Left cardiac atrium (tissue), 4 donors: ENCODE results near the gene RWDD4. TPM values are rescaled to one million over a fixed set of nuclear protein-coding genes. Genes with fewer than 3 reads are reported as not detected.

Experiments
- ATAC-seq, 2 donors: fragments of 200-7000 bp; cut with Tn5 transposase; one replicate each; pipeline ENCODE4 v1.9.1; 2020; ENCODE audit warnings: mild to moderate bottlenecking in 2 of 2, moderate library complexity in 2 of 2
- DNase-seq: peaks from one replicate; pipeline ENCODE4 v3.0.0-alpha.2; 2020
- intact Hi-C, 2 donors: fragments of 100-400 bp; cut with DNase I; formaldehyde crosslinking; loops; one replicate each; pipeline versions ENCODE4 v1.14.1 to v1.15.1; 2022 to 2023
- total RNA-seq, 2 donors: library from RNA; stranded (reverse); fragmentation: NEBNext Ultra II Directional; extraction: Animal tissue kit (Norgen Biotek cat#: 25700); gene quantifications; one replicate each; pipeline ENCODE4 v1.2.1, GENCODE V29; 2021
- donor health status: DM: no; HTN: yes; CAD: no.
- donor health status: DM: no; HTN: yes; CAD: no; lungs with severe emphysema.
- donor health status: DM: yes; HTN: yes; CAD: no.
- donor health status: Dilated cardiomyopathy.

The RWDD4 gene
- total RNA-seq, 2 donors from 2014 or later: 14.7 to 16.6 TPM

DNA sequence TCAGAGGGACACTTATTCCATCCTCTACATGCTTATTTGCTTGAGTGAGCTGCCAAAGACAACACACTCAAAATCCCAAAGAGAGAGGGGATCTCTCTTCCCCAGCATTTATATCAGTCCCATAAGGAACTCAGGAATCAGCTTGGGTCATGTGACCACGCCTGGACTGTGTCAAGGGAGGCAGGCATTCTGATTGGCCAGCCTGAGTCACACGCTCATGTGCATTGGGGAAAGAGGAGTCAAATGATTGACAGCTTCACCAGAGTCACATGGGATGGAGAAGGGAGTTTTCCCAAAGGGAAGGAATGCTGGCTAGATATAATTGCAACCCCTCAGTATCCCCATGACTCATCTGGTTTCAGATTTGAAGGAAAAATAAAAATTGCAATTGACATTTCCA is 49.0 kb downstream of the RWDD4 start:
- ATAC-seq (peak; percentile 38 to 57), DNase-seq (no peak)
- intact Hi-C loops: no loop called here

DNA sequence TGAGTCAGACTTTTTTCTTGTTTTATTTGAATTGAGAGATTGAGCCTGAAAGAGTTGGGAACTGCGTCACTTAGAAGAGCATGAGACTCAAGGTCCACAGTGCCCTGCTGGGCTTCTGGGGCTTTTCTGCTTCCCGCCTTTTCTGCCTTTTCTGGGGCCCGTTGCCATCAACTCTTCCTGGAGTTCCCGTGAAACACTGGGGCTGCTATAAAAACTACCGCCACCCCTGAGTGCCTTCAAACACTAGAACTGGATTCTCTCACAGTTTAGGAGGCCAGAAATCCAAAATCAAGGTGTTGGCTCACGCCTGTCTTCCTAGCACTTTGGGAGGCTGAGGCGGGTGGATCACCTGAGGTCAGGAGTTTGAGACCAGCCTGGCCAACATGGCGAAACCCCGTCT is 49.8 kb downstream of the RWDD4 start:
- no peak for ATAC-seq
- intact Hi-C loops: no loop called here
- DNase-seq: no peak

DNA sequence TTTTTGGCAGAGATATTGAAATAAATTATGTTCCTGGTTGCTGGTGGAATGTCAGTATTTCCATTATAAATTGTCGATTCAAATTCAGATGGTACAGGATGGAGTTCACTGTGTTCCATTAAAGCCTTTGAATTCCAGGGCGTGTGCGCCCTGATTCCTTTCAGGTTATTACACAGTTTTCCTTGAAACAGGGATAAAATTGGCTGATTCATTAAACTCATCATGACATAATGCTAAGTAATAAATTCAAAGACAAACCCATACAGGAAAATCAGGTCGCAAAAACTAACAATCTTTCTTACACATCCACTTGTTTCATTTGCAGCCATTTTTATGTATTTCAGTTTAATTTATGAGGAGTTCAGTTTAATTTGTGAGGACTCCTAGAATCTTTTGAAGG is 51.1 kb downstream of the RWDD4 start:
- no peak for DNase-seq
- ATAC-seq: no peak
- intact Hi-C loops: no loop called here

GRCh38 chr4:183602557-183603027 is 56.4 kb downstream of the RWDD4 start:
- DNase-seq (no peak), ATAC-seq (no peak)
- intact Hi-C loops: loop anchor here in 1 of 2 donors (2.0 kb wide), 1 partner anchor 130 kb away; no protein-coding TSS in a partner anchor

GRCh38 chr4:183601381-183601780 is 57.6 kb downstream of the RWDD4 start:
- ATAC-seq (no peak), DNase-seq (no peak)
- intact Hi-C loops: no loop called here

DNA sequence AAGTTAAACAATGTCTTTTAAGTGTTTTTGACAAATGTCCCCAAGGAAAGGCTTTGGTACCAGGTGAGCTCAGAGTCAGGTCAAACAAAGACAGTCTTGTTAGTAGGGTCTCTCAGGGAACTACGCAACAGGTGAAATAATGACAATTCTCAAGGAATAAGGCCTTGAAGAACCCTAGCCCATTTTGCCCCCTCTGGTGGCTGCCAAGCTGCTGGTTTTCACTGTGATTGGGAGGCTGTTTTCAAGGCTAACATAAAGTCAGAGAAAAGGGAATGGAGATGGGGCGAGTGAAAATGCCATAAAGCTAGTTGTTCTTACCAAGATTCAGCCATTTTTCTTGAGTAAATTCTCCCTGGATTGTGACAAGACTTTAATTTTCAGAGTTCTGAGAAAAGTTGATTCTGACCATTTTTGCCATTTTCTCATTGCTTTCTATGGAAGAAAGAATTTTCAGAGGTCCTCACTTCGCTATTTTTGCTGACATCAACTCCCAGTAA is 58.7 kb downstream of the RWDD4 start:
- intact Hi-C loops: no loop called here
- ATAC-seq: no peak
- no peak for DNase-seq

DNA sequence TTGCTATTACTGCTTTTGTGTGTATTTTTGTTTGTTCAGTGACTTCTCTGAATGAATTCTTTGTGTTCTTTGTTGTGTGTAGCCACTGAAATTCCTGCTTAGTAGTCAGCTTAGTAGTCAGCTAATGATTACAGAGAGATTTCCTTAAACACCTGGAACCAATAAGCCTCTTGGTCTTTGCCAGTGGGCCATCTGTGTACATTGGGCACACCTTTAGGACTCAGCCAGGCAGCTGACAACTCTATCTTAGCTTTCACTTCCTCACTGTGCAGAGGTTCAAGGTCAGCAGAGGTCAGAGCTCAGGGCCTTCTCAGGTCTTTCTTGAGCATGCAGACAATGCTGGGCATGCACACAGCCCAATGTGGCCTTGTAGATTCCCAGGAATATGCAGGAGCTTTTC is 59.3 kb downstream of the RWDD4 start:
- no peak for ATAC-seq
- no peak for DNase-seq
- intact Hi-C loops: no loop called here

GRCh38 chr4:183599284-183599683 is 59.7 kb downstream of the RWDD4 start:
- DNase-seq: no peak
- ATAC-seq: no peak
- intact Hi-C loops: no loop called here

GRCh38 chr4:183596067-183596757 is 62.8 kb downstream of the RWDD4 start:
- no peak for DNase-seq
- intact Hi-C loops: no loop called here
- no peak for ATAC-seq

DNA sequence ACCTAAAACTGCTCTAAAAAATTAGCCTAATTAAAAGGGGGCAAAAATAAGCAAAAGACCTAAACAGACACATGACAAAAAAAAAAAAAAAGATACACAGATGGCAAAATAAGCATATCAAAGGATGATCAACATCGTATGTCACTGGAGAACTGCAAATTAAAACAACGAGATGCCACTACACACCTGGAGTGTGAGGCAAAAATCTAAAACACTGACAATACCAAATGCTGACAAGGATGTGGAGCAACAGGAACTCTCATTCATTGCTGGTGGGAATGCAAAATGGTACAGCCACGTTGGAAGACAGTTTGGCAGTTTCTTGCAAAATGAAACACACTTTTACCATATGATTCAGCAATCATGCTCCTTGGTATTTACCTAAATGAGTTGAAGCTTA is 64.2 kb downstream of the RWDD4 start:
- ATAC-seq (no peak), DNase-seq (no peak)
- intact Hi-C loops: no loop called here

- ATAC-seq (no peak), DNase-seq (no peak)
- intact Hi-C loops: no loop called here
Measured at GRCh38 chr4:183591301-183591700, 67.7 kb downstream of the RWDD4 start.

Other genes starting within 250 kb of the RWDD4 start
- gene CDKN2AIP, start 214.5 kb downstream of the RWDD4 start, total RNA-seq: 10 to 100 TPM in 1 of 2 donors, 1 to 10 TPM in 1; 8.7 to 11.2 TPM
- gene ING2, start 154.1 kb downstream of the RWDD4 start, total RNA-seq: 1 to 10 TPM; 5.4 to 6.2 TPM
- gene TRAPPC11, start 108 bp upstream of the RWDD4 start, total RNA-seq: 10 to 100 TPM; 19.5 to 21.6 TPM
- gene STOX2, start 246.1 kb upstream of the RWDD4 start, total RNA-seq: 10 to 100 TPM in 1 of 2 donors, 1 to 10 TPM in 1; 9.1 to 11.2 TPM